Right cardiac atrium (tissue), 5 donors: ENCODE data around the gene MRPS18A. TPM values are rescaled to one million over a fixed set of nuclear protein-coding genes. Genes with fewer than 3 reads are reported as not detected.
"Not testable (repeated sequence)": the region's sequence is repeated elsewhere in the genome, so short reads cannot be mapped to it uniquely, and the experiment has no call there.

Experiments used
- ATAC-seq, 2 donors: fragments of 200-7000 bp; cut with Tn5 transposase; one replicate each; pipeline versions ENCODE4 v1.8.0 to v1.9.1; 2020; ENCODE audit warnings: moderate library complexity in 2 of 2, mild to moderate bottlenecking in 1 of 2
- DNase-seq, 3 donors: peaks; one replicate each; pipeline ENCODE4 v3.0.0-alpha.2; 2020
- H3K27ac ChIP-seq: one replicate; pipeline ENCODE4 v1.5.1; 2013; ENCODE audit warnings: mild to moderate bottlenecking, low read length, control low read depth, moderate library complexity
- H3K27me3 ChIP-seq: one replicate; pipeline ENCODE4 v1.6.1; 2013; ENCODE audit not compliant: control insufficient read depth, insufficient read depth
- H3K4me1 ChIP-seq: one replicate; pipeline ENCODE4 v1.6.1; 2013; ENCODE audit warnings: low read length; ENCODE audit not compliant: control insufficient read depth, insufficient read depth
- H3K4me3 ChIP-seq: one replicate; pipeline ENCODE4 v1.5.1; 2013; ENCODE audit warnings: low read length, control low read depth
- H3K9me3 ChIP-seq: one replicate; pipeline ENCODE4 v1.6.1; 2013; ENCODE audit warnings: low read length; ENCODE audit not compliant: control insufficient read depth
- WGBS: extraction: QIAGEN DNeasy Blood & Tissue Kit; methylation state at CpG from one replicate; pipeline ENCODE4 v1.1.7; 2013; 5-methylcytosine and 5-hydroxymethylcytosine counted together
- intact Hi-C, 4 donors: fragments of 100-400 bp; cut with DNase I; formaldehyde crosslinking; loops; one replicate each; pipeline versions ENCODE4 v1.11.0 to v1.14.0; 2022 to 2023
- polyA plus RNA-seq: library from polyadenylated mRNA; stranded (reverse); fragments of 200-250 nt; gene quantifications from one replicate; pipeline ENCODE4 v1.2.3, GENCODE V29; 2013
- total RNA-seq, 4 donors: library from RNA; stranded (reverse); fragmentation: NEBNext Ultra II Directional; extraction: Animal tissue kit (Norgen Biotek cat#: 25700); gene quantifications; one replicate each; pipeline ENCODE4 v1.2.1, GENCODE V29; 2021
- donor health status: healthy with polysubstance abuse.
- donor health status: DM: no; HTN: yes; CAD: no.
- donor health status: DM: no; HTN: no; CAD: no.
- donor health status: DM: no; HTN: yes; CAD: no; lungs with severe emphysema.
- donor health status: DM: yes; HTN: yes; CAD: no.

MRPS18A gene
- total and polyA plus RNA-seq, 5 donors = 33.1 to 58.0 (median 35.5) TPM

GRCh38 chr6:43706788-43707187 lies 19.2 kb upstream of the MRPS18A start:
- Histone ChIP-seq H3K4me3 (no peak overlapping the region), H3K27me3 (no peaks in the 10 kb centered on the region), H3K4me1 (peaks cover 18% of the 10 kb centered on the region), H3K27ac (no peak overlapping the region), H3K9me3 (no peaks in the 10 kb centered on the region)
- ATAC-seq (peak in 1 of 2 donors; percentile 5), DNase-seq (no peak)
- WGBS = 64% methylated on average over 8 of the region's 8 CpGs
- intact Hi-C loops = no loop called here

- H3K27me3 ChIP-seq = no peaks in the 10 kb centered on the region
- intact Hi-C loops = no loop called here
- H3K4me1 ChIP-seq = peaks cover 20% of the 10 kb centered on the region
- 34% methylated on average over 3 of the region's 3 CpGs for WGBS
- H3K27ac ChIP-seq = no peak overlapping the region
- H3K4me3 ChIP-seq = no peak overlapping the region
- no peak for ATAC-seq
- no peaks in the 10 kb centered on the region for H3K9me3 ChIP-seq
- no peak for DNase-seq
Observed at GRCh38 chr6:43705996-43706395, 18.4 kb upstream of the MRPS18A start.

GRCh38 chr6:43703512-43704429 lies 16.2 kb upstream of the MRPS18A start:
- WGBS = 78% methylated on average over 8 of the region's 8 CpGs
- DNase-seq (no peak), ATAC-seq (no peak)
- H3K9me3 ChIP-seq = no peaks in the 10 kb centered on the region
- intact Hi-C loops = no loop called here
- H3K4me3 ChIP-seq = no peak overlapping the region
- peaks cover 23% of the 10 kb centered on the region for H3K4me1 ChIP-seq
- H3K27ac ChIP-seq = peak overlapping the region; percentile 98
- H3K27me3 ChIP-seq = no peaks in the 10 kb centered on the region

- Histone ChIP-seq H3K4me3 (no peak overlapping the region), H3K9me3 (no peaks in the 10 kb centered on the region), H3K27ac (peak overlapping the region; percentile 99), H3K4me1 (peaks cover 22% of the 10 kb centered on the region), H3K27me3 (no peaks in the 10 kb centered on the region)
- ATAC-seq (peak; percentile 96 to 97), DNase-seq (peak; percentile 97 to 98 (median 98))
- WGBS = 19% methylated on average over 15 of the region's 15 CpGs
- intact Hi-C loops = no loop called here
Observed at GRCh38 chr6:43702534-43703440, 15.2 kb upstream of the MRPS18A start.

- peaks cover 20% of the 10 kb centered on the region for H3K4me1 ChIP-seq
- no peaks in the 10 kb centered on the region for H3K9me3 ChIP-seq
- intact Hi-C loops = no loop called here
- DNase-seq = no peak
- H3K4me3 ChIP-seq = no peak overlapping the region
- no peak for ATAC-seq
- no peaks in the 10 kb centered on the region for H3K27me3 ChIP-seq
- 9% methylated on average over 2 of the region's 2 CpGs for WGBS
- H3K27ac ChIP-seq = peak overlapping the region; percentile 99
Observed at GRCh38 chr6:43702171-43702533, 14.6 kb upstream of the MRPS18A start.

GRCh38 chr6:43700939-43701560 lies 13.5 kb upstream of the MRPS18A start:
- WGBS = 95% methylated on average over 10 of the region's 10 CpGs
- DNase-seq, H3K4me3 ChIP-seq, intact Hi-C loops, H3K27me3 ChIP-seq, H3K9me3 ChIP-seq, ATAC-seq, H3K27ac ChIP-seq: not testable (repeated sequence)
- H3K4me1 ChIP-seq = peaks cover 18% of the 10 kb centered on the region

- Histone ChIP-seq H3K4me1 (peaks cover 18% of the 10 kb centered on the region), H3K27me3 (no peaks in the 10 kb centered on the region), H3K4me3 (no peak overlapping the region), H3K9me3 (no peaks in the 10 kb centered on the region), H3K27ac (peak overlapping the region; percentile 51)
- intact Hi-C loops = no loop called here
- WGBS = 43% methylated on average over 7 of the region's 7 CpGs
- ATAC-seq (peak in 1 of 2 donors; percentile 10), DNase-seq (no peak)
Observed at GRCh38 chr6:43699564-43700186, 12.1 kb upstream of the MRPS18A start.

- Histone ChIP-seq H3K4me1 (peaks cover 18% of the 10 kb centered on the region), H3K27me3 (no peaks in the 10 kb centered on the region), H3K4me3 (no peak overlapping the region), H3K9me3 (no peaks in the 10 kb centered on the region), H3K27ac (peak overlapping the region; percentile 33)
- intact Hi-C loops = no loop called here
- ATAC-seq (peak in 1 of 2 donors; percentile 28), DNase-seq (peak; percentile 79 to 87 (median 86))
- WGBS = 23% methylated on average over 8 of the region's 8 CpGs
Observed at GRCh38 chr6:43698584-43699349, 11.2 kb upstream of the MRPS18A start.

GRCh38 chr6:43697421-43697820 lies 9.8 kb upstream of the MRPS18A start:
- H3K27ac ChIP-seq = no peak overlapping the region
- intact Hi-C loops = no loop called here
- no peaks in the 10 kb centered on the region for H3K27me3 ChIP-seq
- H3K4me1 ChIP-seq = peaks cover 13% of the 10 kb centered on the region
- no peak for DNase-seq
- ATAC-seq = no peak
- 99% methylated on average over 3 of the region's 3 CpGs for WGBS
- no peak overlapping the region for H3K4me3 ChIP-seq
- no peaks in the 10 kb centered on the region for H3K9me3 ChIP-seq

- H3K4me1 ChIP-seq = peaks cover 5% of the 10 kb centered on the region
- no peak for DNase-seq
- H3K9me3 ChIP-seq = no peaks in the 10 kb centered on the region
- no peak for ATAC-seq
- intact Hi-C loops = no loop called here
- H3K4me3 ChIP-seq = no peak overlapping the region
- no peaks in the 10 kb centered on the region for H3K27me3 ChIP-seq
- H3K27ac ChIP-seq = no peak overlapping the region
- WGBS = 72% methylated on average over 4 of the region's 4 CpGs
Observed at GRCh38 chr6:43695967-43696291, 8.3 kb upstream of the MRPS18A start.
